ENCODE results near the gene EEF1A1.
"Not testable (repeated sequence)": the region's sequence is repeated elsewhere in the genome, so short reads cannot be mapped to it uniquely, and the experiment has no call there.

The EEF1A1 gene

DNA sequence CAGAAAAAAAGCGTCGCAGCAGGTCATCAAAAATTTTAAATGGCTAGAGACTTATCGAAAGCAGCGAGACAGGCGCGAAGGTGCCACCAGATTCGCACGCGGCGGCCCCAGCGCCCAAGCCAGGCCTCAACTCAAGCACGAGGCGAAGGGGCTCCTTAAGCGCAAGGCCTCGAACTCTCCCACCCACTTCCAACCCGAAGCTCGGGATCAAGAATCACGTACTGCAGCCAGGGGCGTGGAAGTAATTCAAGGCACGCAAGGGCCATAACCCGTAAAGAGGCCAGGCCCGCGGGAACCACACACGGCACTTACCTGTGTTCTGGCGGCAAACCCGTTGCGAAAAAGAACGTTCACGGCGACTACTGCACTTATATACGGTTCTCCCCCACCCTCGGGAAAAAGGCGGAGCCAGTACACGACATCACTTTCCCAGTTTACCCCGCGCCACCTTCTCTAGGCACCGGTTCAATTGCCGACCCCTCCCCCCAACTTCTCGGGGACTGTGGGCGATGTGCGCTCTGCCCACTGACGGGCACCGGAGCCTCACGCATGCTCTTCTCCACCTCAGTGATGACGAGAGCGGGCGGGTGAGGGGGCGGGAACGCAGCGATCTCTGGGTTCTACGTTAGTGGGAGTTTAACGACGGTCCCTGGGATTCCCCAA is at the start of gene EEF1A1:
Gene EEF1A1, minus strand, starts transcription at position 345 of the 663 bp plus-strand sequence. CDS start 1,006 bp downstream, outside the sequence.
- DNase-seq (ENCODE audit: low read depth in 2 of 2): peak; percentile 100

DNA sequence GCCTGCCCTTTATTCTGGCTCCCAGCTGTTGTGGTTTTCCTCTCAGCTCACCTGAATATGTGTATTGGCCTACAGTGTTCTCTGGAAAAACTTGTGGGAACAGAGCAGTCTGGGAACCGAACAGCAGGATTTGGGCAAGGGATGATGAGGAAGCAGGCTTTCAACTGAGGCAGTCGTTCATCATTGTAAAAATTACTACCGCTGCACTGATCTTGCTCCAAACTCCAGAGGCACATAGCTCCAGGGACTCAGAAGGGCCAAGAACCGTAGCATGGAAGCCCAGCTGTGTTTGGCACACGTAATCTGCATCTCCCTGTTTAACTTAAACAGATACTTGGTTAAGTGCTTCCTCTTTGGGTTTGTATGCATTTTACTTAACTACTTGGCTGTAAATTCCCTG is 48.3 kb upstream of the EEF1A1 start:
- no peak for DNase-seq (ENCODE audit: low read depth in 2 of 2)

DNA sequence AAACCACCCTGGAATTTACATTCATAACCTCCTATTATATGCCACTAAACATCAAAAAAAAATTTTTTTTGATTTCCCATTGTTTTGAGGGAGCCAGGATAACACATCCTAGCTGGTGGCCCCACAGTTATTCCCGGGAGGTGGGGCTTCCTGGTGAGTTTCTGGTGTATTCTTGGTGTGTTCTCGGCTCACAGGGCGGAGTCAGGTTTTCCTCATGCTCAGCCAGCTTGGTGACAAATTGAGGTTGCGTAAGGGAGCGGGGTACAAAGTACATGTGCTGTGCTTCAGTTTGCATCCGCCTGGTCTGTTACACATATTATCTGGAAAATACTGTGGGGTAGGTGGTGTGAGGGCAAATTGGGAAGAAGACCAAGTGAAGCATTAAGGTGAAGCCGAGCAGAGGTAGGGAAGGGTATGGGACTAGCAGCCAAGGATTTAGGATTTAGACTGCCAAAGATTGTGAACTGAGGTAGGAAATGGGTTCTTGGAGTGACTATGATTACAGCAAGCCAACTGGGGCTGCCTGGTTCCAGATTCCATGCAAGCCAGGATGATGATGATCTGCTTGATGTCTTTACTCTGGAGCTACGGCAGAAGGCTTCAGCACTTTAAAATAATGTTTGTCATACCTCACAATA is 46.2 kb upstream of the EEF1A1 start:
- no peak for DNase-seq (ENCODE audit: low read depth in 2 of 2)

GRCh38 chr6:73566486-73566871 is 45.6 kb upstream of the EEF1A1 start:
- DNase-seq (ENCODE audit: low read depth in 2 of 2): not testable (repeated sequence)

DNA sequence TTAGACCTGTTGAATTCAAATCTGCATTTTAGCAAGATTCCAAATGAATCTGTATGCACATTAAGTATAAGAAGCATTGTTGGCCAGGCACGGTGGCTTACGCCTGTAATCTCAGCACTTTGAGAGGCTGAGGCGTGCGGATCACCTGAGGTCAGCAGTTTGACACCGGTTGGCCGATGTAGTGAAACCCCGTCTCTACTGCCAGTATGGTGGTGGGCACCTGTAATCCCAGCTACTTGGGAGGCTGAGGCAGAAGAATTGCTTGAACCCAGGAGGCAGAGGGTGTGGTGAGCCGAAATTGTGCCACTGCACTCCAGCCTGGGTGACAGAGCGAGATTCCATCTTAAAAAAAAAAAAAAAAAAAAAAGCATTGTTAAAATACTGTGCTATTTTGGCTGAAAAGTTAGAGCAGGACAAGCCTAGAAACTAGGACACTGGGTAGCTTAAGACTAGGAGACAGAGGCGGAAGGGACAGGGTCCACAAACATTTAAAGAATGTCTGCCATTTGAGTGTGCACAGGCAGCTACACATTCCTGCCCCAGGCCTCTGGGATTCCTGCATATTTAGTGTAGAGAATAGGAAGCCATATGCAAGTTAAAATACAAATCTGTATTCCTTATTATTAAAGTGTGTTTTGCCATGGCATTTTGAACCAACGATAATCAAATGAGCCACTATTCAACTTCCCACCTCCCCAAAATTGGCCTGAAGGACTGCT is 45.1 kb upstream of the EEF1A1 start:
- no peak for DNase-seq (ENCODE audit: low read depth in 2 of 2)

DNA sequence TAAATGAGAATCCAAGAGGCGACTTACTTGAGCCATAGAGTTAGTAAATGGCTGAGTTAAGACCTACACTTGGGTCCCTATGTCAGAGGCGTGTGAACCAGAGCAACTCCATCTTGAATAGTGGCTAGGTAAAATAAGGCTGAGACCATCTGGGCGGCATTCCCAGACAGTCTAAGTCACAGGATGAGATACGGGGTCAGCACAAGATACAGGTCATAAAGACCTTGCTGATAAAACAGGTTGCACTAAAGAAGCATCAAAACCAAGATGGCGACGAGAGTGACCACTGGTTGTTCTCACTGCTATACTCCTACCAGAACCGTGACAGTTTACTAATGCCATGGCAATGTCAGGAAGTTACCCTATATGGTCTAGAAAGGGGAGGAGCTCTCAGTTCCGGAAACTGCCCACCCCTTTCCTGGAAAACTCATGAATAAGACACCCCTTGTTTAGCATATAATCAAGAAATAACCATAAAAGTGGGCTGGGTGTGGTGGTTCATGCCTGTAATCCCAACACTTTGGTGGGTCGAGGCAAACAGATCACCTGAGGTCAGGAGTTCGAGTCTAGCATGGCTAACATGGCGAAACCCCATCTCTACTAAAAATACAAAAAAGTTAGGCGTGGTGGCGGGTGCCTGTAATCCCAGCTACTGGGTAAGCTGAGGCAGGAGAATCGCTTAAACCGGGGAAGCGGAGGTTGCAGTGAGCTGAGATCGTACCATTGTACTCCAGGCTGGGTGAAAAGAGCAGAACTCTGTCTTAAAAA is 43.9 kb upstream of the EEF1A1 start:
- no peak for DNase-seq (ENCODE audit: low read depth in 2 of 2)

- no peak for DNase-seq (ENCODE audit: low read depth in 2 of 2)
These were observed 41.7 kb upstream of the EEF1A1 start for GRCh38 chr6:73562558-73562957.

- DNase-seq (ENCODE audit: low read depth in 2 of 2): no peak
These were observed 40.1 kb upstream of the EEF1A1 start for GRCh38 chr6:73560853-73561407.

DNA sequence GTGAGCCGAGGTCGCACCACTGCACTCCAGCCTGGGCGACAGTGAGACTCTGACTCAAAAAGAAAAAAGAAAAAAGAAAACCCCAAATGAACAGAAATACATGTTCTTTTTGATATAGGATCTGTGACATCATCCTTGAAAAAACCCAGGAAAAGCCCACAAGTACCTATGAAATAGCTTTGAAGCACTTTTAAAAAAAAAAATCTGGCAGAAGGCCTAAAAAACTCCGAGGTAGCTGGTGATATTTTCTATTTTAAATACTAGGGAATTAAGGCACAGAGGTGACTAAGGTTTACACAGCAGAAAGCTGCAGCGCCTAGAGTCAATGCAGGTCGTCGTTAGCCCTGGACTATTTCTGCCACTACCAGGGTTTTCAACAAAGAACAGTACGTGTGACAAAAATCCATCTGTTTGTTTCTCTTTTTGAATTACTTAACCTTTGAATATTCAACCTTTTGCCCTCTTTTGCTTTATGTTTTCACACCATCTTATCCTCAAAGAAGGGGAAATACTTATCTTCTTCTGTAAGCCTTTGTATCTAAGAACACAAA is 39.4 kb upstream of the EEF1A1 start:
- DNase-seq (ENCODE audit: low read depth in 2 of 2): no peak

DNA sequence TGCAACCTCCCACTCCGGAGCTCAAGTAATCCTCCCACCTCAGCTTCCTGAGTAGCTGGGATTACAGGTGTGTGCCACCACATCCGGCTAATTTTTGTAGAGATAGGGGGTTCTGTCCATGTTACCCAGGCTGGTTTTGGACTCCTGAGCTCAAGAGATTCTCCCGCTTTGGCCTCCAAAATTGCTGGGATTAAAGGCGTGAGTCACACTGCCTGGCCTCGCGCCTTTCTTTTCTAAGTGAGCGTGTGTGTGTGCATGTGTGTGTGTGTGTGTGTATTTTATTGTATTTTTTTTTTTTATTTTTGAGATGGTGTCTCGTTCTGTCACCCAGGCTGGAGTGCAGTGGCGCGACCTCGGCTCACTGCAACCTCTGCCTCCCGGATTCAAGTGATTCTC is 38.6 kb upstream of the EEF1A1 start:
- DNase-seq (ENCODE audit: low read depth in 2 of 2): not testable (repeated sequence)

GRCh38 chr6:73558624-73559398 is 38.0 kb upstream of the EEF1A1 start:
- no peak for DNase-seq (ENCODE audit: low read depth in 2 of 2)

DNA sequence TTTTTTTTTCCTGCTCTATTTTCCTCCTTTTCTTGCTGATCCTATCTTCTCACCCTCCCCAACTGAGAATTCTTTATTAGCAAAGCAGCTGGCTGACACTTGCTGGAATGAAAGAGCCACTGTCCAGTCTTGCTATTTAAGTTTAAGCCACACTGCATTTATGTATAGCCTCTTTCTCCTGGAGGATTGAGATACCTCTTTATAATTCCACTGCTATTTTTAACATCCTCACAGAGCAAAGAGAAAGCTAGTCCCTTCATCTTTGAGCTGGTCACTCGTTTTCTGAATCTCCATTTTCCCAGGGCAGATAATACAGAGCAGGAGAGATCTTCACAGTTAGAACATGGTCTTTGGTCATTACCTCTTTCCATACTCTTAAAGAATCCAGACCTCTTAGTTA is 36.0 kb upstream of the EEF1A1 start:
- DNase-seq (ENCODE audit: low read depth in 2 of 2): no peak

DNA sequence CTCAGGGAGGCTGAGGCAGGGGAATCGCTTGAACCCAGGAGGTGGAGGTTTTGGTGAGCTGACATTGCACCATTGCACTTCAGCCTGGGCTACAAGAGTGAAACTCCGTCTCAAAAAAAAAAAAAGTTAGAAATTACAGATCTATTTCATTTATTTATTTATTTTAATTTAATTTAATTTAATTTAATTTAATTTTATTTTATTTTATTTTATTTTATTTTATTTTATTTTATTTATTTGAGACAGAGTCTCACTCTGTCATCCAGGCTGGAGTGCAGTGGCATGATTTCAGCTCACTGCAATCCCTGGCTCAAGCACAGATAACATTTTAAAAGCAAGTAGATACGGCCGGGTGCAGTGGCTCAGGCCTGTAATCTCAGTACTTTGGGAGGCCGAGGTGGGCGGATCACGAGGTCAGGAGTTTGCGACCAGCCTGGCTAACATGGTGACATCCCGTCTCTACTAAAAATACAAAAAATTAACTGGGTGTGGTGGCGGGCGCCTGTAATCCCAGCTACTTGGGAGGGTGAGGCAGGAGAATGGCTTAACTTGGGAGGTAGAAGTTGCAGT is 34.6 kb upstream of the EEF1A1 start:
- DNase-seq (ENCODE audit: low read depth in 2 of 2): not testable (repeated sequence)

DNA sequence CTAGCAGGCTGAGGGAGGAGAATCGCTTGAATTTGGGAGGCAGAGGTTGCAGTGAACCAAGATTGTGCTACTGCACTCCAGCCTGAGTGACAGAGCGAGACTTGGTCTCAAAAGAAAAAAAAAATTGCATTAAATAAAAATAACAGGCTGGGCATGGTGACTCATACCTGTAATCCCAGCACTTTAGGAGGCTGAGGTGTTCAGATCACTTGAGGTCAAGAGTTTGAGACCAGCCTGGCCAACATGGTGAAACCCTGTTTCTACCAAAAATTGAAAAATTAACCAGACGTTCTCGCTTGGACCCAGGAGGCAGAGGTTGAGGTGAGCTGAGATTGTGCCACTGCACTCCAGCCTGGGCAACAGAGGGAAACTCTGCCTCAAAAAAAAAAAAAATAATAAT is 30.3 kb upstream of the EEF1A1 start:
- not testable (repeated sequence) for DNase-seq (ENCODE audit: low read depth in 2 of 2)

DNA sequence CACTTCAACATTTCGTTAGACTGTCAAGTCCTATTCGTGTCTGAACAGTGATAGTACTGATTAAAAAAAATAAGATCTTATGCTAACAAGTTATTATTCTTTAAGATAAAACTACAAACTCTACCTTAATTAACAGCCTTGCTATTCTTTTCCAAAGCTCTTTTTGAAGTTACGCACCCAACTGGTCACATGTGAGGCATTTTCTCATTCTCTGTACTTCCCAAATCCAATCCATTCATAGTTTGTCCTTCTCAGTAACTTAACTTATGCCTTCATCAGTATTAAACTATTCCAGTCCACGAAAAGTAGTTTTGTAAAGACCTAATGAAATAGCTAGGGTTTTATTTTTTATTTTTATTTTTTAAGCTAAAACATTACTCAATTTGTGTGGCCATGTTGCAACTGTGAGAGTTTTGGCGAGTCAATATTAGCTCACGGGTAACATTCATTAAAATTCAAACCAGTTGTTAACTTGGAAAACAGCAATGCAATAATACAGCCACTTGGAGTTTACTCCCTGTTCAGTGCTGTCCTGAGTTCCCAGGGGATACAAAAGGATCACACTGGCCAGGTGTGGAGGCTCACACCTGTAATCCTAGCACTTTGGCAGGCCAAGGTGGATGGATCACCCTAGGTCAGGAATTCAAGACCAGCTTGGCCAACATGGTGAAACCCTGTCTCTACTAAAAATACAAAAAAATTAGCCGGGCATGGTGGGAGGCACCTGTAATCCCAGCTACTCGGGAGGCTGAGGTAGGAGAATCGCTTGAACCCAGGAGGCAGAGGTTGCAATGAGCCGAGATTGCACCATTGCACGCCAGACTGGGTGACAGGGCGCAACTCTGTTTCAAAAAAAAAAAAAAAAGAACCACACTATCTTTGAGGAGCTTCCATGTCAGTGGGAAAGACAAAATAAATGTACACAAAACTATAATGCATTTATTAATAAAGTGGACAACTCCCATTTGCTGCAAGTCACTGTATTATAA is 27.9 kb upstream of the EEF1A1 start:
- DNase-seq (ENCODE audit: low read depth in 2 of 2): no peak

- DNase-seq (ENCODE audit: low read depth in 2 of 2): no peak
These were observed 26.2 kb upstream of the EEF1A1 start for GRCh38 chr6:73547036-73547435.

GRCh38 chr6:73542891-73543290 is 22.1 kb upstream of the EEF1A1 start:
- no peak for DNase-seq (ENCODE audit: low read depth in 2 of 2)

GRCh38 chr6:73542481-73542880 is 21.6 kb upstream of the EEF1A1 start:
- DNase-seq (ENCODE audit: low read depth in 2 of 2): not testable (repeated sequence)

DNA sequence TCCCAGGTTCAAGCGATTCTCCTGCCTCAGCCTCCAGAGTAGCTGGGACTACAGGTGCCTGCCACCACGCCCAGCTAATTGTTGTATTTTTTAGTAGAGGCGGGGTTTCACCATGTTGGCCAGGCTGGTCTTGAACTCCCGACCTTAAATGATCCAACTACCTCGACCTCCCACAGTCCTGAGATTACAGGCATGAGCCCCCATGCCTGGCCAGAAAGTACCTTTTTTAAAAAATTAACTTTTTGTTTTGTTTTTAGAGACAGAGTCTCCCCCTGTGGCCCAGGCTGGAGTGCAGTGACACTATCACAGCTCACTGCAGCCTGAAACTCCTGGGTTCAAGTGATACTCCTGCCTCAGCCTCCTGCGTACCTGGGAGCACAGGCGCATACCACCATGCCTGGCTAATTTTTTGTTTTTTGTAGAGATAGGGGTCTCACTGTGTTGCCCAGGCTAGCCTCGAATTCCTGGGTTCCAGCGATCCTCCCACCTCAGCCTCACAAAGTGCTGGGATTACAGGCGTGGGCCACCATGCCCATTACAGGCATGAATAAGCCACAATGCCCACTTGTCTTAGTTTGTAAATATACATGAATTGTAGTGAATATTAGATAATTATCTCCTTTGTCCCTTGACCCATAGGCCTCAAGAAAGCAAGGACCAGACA is 17.4 kb upstream of the EEF1A1 start:
- no peak for DNase-seq (ENCODE audit: low read depth in 2 of 2)

Data from activated CD8-positive, alpha-beta memory T cell treated with anti-CD3 and anti-CD28 coated beads for 4 hours (primary cell).